ENCODE measurements around the gene ATP5F1E.

The ATP5F1E gene

GRCh38 chr20:58994390-58995159 is 37.6 kb downstream of the ATP5F1E start:
- DNase-seq (ENCODE audit: low spot score), result no peak
- TF ChIP-seq CTCF (IDR thresholded peaks at IDR 0.05; ENCODE audit: borderline replicate concordance, control extremely low read depth, extremely low read depth, insufficient read depth, missing control alignments), result no peak
- in situ Hi-C loops (cut with MboI; ENCODE audit: low sequenced_read_pairs, unreplicated experiment), result no loop called here

- no peak for TF ChIP-seq CTCF (IDR thresholded peaks at IDR 0.05; ENCODE audit: borderline replicate concordance, control extremely low read depth, extremely low read depth, insufficient read depth, missing control alignments)
- in situ Hi-C loops (cut with MboI; ENCODE audit: low sequenced_read_pairs, unreplicated experiment), result no loop called here
- DNase-seq (ENCODE audit: low spot score), result peak; percentile 61
These were observed 38.5 kb downstream of the ATP5F1E start for GRCh38 chr20:58993332-58994248.

GRCh38 chr20:58992911-58993310 is 39.2 kb downstream of the ATP5F1E start:
- DNase-seq (ENCODE audit: low spot score), result no peak
- in situ Hi-C loops (cut with MboI; ENCODE audit: low sequenced_read_pairs, unreplicated experiment), result no loop called here
- no peak for TF ChIP-seq CTCF (IDR thresholded peaks at IDR 0.05; ENCODE audit: borderline replicate concordance, control extremely low read depth, extremely low read depth, insufficient read depth, missing control alignments)

GRCh38 chr20:58991715-58992114 is 40.4 kb downstream of the ATP5F1E start:
- no peak for DNase-seq (ENCODE audit: low spot score)
- no peak for TF ChIP-seq CTCF (IDR thresholded peaks at IDR 0.05; ENCODE audit: borderline replicate concordance, control extremely low read depth, extremely low read depth, insufficient read depth, missing control alignments)
- in situ Hi-C loops (cut with MboI; ENCODE audit: low sequenced_read_pairs, unreplicated experiment), result no loop called here

GRCh38 chr20:58990651-58991445 is 41.3 kb downstream of the ATP5F1E start:
- no peak for TF ChIP-seq CTCF (IDR thresholded peaks at IDR 0.05; ENCODE audit: borderline replicate concordance, control extremely low read depth, extremely low read depth, insufficient read depth, missing control alignments)
- in situ Hi-C loops (cut with MboI; ENCODE audit: low sequenced_read_pairs, unreplicated experiment), result no loop called here
- no peak for DNase-seq (ENCODE audit: low spot score)

- in situ Hi-C loops (cut with MboI; ENCODE audit: low sequenced_read_pairs, unreplicated experiment), result no loop called here
- no peak for DNase-seq (ENCODE audit: low spot score)
- no peak for TF ChIP-seq CTCF (IDR thresholded peaks at IDR 0.05; ENCODE audit: borderline replicate concordance, control extremely low read depth, extremely low read depth, insufficient read depth, missing control alignments)
These were observed 42.9 kb downstream of the ATP5F1E start for GRCh38 chr20:58989196-58989595.

Data from GM13976 (cell line).